PC-3 (cell line): Measurements from ENCODE around the gene TDRD7. TPM values are rescaled to one million over a fixed set of nuclear protein-coding genes. Genes with fewer than 3 reads are reported as not detected.

Source experiments
- ATAC-seq: fragments of 200-7000 bp; cut with Tn5 transposase; 2 replicates; pipeline ENCODE4 v1.9.1; 2020; ENCODE audit warnings: mild to moderate bottlenecking, moderate library complexity
- BruUV-seq: library from RNA; stranded (reverse); fragments of 400-500 nt; replicated peaks from 2 replicates; lab custom pipeline; 2021; lab: Mats Ljungman, UMichigan
- CTCF ChIA-PET: fragments of 300-600 bp; sonication (Branson Sonifier 250); formaldehyde crosslinking; loops from one replicate; lab custom pipeline; 2022; ENCODE audit warnings: antibody characterized with exemption; lab: Charles Lee
- POLR2A ChIA-PET: fragments of 300-600 bp; sonication (Branson Sonifier 250); formaldehyde crosslinking; loops from one replicate; lab custom pipeline; 2022; ENCODE audit warnings: antibody characterized with exemption; ENCODE audit not compliant: unreplicated experiment; lab: Charles Lee
- DNase-seq: peaks from one replicate; pipeline ENCODE4 v3.0.0-alpha.2; 2015
- H2AFZ ChIP-seq: fragments of 300-600 bp; sonication (generic); 2 replicates; pipeline ENCODE4 v1.6.0; 2016; ENCODE audit warnings: antibody characterized with exemption, low read length
- H3F3A ChIP-seq: fragments of 300-600 bp; sonication (generic); one replicate; pipeline ENCODE4 v1.6.0; 2017; ENCODE audit warnings: antibody characterized with exemption, low read length, control low read depth, mild to moderate bottlenecking; ENCODE audit not compliant: unreplicated experiment
- H3K27ac ChIP-seq: fragments of 300-600 bp; sonication (generic); 2 replicates; pipeline ENCODE4 v1.5.1; 2016; ENCODE audit warnings: mild to moderate bottlenecking, low read length
- H3K27me3 ChIP-seq: fragments of 300-600 bp; sonication (generic); 2 replicates; pipeline ENCODE4 v1.6.1; 2016; ENCODE audit warnings: low read length, mixed read lengths
- H3K36me3 ChIP-seq: fragments of 300-600 bp; sonication (generic); 2 replicates; pipeline ENCODE4 v1.6.1; 2016; ENCODE audit warnings: low read depth, mixed run types, low read length, mixed read lengths
- H3K4me1 ChIP-seq: fragments of 300-600 bp; sonication (generic); 2 replicates; pipeline ENCODE4 v1.5.1; 2016; ENCODE audit warnings: low read length; ENCODE audit not compliant: insufficient read depth
- H3K4me2 ChIP-seq: fragments of 300-600 bp; sonication (generic); 2 replicates; pipeline ENCODE4 v1.6.0; 2016; ENCODE audit warnings: low read length
- H3K4me3 ChIP-seq: fragments of 300-600 bp; sonication (generic); 2 replicates; pipeline ENCODE4 v1.5.1; 2016; ENCODE audit warnings: mild to moderate bottlenecking, low read length, mixed read lengths
- H3K79me2 ChIP-seq: fragments of 300-600 bp; sonication (generic); 2 replicates; pipeline ENCODE4 v1.6.1; 2017; ENCODE audit warnings: low read length, mixed read lengths
- H3K9ac ChIP-seq: fragments of 300-600 bp; sonication (generic); 2 replicates; pipeline ENCODE4 v1.6.0; 2016; ENCODE audit warnings: mild to moderate bottlenecking, low read length
- H3K9me2 ChIP-seq: fragments of 300-600 bp; sonication (generic); replicated peaks from 2 replicates; pipeline ENCODE4 v1.6.1; 2016; ENCODE audit warnings: mixed run types, low read length, mixed read lengths
- H3K9me3 ChIP-seq: fragments of 300-600 bp; sonication (generic); 2 replicates; pipeline ENCODE4 v1.6.1; 2016; ENCODE audit warnings: low read length, mixed read lengths
- H4K20me1 ChIP-seq: fragments of 300-600 bp; sonication (generic); 2 replicates; pipeline ENCODE4 v1.6.1; 2016; ENCODE audit warnings: low read length, mixed read lengths
- EZH2 ChIP-seq: fragments of 300-600 bp; sonication (generic); IDR thresholded peaks from one replicate; pipeline ENCODE4 v1.6.1; 2017; ENCODE audit warnings: antibody characterized with exemption, mild to moderate bottlenecking, low read length; ENCODE audit not compliant: unreplicated experiment
- EZH2phosphoT487 ChIP-seq: fragments of 300-600 bp; sonication (generic); IDR thresholded peaks from 2 replicates; pipeline ENCODE4 v1.6.1; 2018; ENCODE audit warnings: mild to moderate bottlenecking, antibody characterized with exemption, low read length, borderline replicate concordance
- intact Hi-C: fragments of 100-400 bp; cut with micrococcal nuclease; formaldehyde crosslinking; loops from 2 replicates; pipeline ENCODE4 v1.9.0; 2023
- total RNA-seq: library from RNA; depleted of rRNA; stranded (reverse); fragments of >200 nt; gene quantifications from 2 replicates; pipeline ENCODE4 v1.2.3, GENCODE V29; 2014
- TF ChIP-seq, protein P1 (sequence below): fragments of 300-600 bp; sonication (generic); conservative IDR thresholded peaks from 2 replicates; pipeline ENCODE4 v1.5.1; 2017; ENCODE audit warnings: antibody characterized with exemption, low read depth, mild to moderate bottlenecking, low read length

The TDRD7 gene
- total RNA-seq, 1 experiment from 2014 or later: 4.2 TPM

DNA sequence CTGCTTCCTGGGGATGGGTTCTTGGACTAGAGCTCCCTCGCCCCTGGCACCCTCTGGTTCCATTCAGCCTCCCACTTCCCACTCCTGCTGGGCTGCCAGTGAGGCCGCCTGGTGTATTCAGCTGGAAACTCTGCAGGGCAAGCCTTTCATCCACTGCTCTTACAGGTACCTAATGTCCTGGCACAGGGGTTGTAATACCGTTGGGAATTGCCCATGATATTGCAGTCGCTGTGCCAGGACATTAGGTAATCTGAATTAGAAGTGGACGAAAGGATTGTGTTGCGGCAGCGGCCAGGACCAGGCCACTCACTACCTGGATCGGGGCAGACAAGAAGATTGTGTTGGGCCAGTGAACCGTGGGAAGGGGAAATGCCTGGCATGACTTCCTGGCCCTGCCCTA is 102.6 kb downstream of the TDRD7 start:
- intact Hi-C loops: no loop called here

DNA sequence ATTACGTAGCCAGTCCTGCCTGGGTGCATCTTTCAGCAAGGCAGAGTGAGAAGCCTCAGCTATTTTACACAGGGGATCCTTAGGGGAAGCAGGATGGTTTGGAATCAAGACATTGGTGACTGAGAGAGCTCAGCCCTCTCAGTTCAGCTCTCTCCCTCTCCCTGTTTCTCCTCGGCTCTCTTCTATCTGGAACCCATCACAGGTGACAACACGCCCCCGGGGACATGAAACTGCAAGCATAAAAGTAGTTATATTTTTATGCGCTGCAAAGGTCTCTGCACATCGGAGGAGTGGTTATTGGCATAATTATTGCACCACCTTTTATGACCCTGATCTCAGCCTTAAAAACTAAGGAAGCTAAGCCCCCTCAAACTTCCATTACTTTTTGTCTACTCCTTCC is 103.8 kb downstream of the TDRD7 start:
- Histone ChIP-seq H2AFZ (no peak overlapping the region), H3K79me2 (no peaks in the 10 kb centered on the region), H3K27ac (no peak overlapping the region), H3K36me3 (no peaks in the 10 kb centered on the region), H3K4me3 (no peak overlapping the region), H3K4me2 (no peak overlapping the region), H3K4me1 (peaks cover 24% of the 10 kb centered on the region), H3K27me3 (no peaks in the 10 kb centered on the region), H3F3A (no peaks in the 10 kb centered on the region), H4K20me1 (no peaks in the 10 kb centered on the region), H3K9ac (no peak overlapping the region), H3K9me2 (no peaks in the 10 kb centered on the region), H3K9me3 (no peaks in the 10 kb centered on the region)
- BruUV-seq: no TSS peak
- ChIA-PET POLR2A (no interaction called here), CTCF (no interaction called here)
- no peak for DNase-seq
- ATAC-seq: no peak
- intact Hi-C loops: no loop called here
- TF ChIP-seq, protein P1, sequence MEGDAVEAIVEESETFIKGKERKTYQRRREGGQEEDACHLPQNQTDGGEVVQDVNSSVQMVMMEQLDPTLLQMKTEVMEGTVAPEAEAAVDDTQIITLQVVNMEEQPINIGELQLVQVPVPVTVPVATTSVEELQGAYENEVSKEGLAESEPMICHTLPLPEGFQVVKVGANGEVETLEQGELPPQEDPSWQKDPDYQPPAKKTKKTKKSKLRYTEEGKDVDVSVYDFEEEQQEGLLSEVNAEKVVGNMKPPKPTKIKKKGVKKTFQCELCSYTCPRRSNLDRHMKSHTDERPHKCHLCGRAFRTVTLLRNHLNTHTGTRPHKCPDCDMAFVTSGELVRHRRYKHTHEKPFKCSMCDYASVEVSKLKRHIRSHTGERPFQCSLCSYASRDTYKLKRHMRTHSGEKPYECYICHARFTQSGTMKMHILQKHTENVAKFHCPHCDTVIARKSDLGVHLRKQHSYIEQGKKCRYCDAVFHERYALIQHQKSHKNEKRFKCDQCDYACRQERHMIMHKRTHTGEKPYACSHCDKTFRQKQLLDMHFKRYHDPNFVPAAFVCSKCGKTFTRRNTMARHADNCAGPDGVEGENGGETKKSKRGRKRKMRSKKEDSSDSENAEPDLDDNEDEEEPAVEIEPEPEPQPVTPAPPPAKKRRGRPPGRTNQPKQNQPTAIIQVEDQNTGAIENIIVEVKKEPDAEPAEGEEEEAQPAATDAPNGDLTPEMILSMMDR: no peak
- TF ChIP-seq EZH2 (no peak), EZH2phosphoT487 (no peak)

More for the DNA sequence above, 102.6 kb downstream of the TDRD7 start:
- ChIA-PET POLR2A (no interaction called here), CTCF (no interaction called here)
- no peaks in the 10 kb centered on the region for H3K79me2 ChIP-seq
- H3K9ac ChIP-seq: no peak overlapping the region
- H2AFZ ChIP-seq: no peak overlapping the region
- no peaks in the 10 kb centered on the region for H3F3A ChIP-seq
- no peaks in the 10 kb centered on the region for H3K9me2 ChIP-seq
- H3K27ac ChIP-seq: no peak overlapping the region
- ATAC-seq (no peak), DNase-seq (no peak)
- H4K20me1 ChIP-seq: no peaks in the 10 kb centered on the region
- H3K36me3 ChIP-seq: no peaks in the 10 kb centered on the region
- H3K27me3 ChIP-seq: no peaks in the 10 kb centered on the region
- H3K4me2 ChIP-seq: no peak overlapping the region
- peaks cover 26% of the 10 kb centered on the region for H3K4me1 ChIP-seq
- H3K4me3 ChIP-seq: no peak overlapping the region
- H3K9me3 ChIP-seq: no peaks in the 10 kb centered on the region
- no TSS peak for BruUV-seq
- TF ChIP-seq EZH2 (no peak), EZH2phosphoT487 (no peak)
- TF ChIP-seq, protein P1: no peak

DNA sequence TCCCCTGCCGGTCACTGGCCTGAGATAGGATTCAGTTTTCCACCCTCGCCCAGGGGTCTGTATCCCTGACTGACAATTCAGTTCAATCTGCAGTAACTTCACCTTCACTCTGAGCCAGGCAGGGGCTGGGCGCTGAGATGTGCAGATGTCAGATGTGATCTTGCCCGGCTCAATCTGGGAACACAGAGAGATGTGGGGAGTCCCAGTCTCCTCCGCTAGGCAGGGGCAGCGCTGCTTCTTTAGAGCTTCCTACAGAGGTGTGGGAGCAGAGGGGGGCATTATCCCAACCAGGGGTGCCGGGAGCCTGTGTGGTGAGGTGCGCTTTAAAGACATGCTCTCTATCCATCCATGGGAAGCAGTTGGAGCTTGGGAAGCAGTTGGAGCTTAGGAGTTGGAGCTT is 104.2 kb downstream of the TDRD7 start:
- no peaks in the 10 kb centered on the region for H3K79me2 ChIP-seq
- no peaks in the 10 kb centered on the region for H3K9me2 ChIP-seq
- DNase-seq (no peak), ATAC-seq (no peak)
- H4K20me1 ChIP-seq: no peaks in the 10 kb centered on the region
- TF ChIP-seq EZH2 (no peak), EZH2phosphoT487 (no peak)
- TF ChIP-seq, protein P1: no peak
- H3K27ac ChIP-seq: no peak overlapping the region
- no peak overlapping the region for H2AFZ ChIP-seq
- no peaks in the 10 kb centered on the region for H3K27me3 ChIP-seq
- H3K9me3 ChIP-seq: no peaks in the 10 kb centered on the region
- no TSS peak for BruUV-seq
- H3K36me3 ChIP-seq: no peaks in the 10 kb centered on the region
- no peak overlapping the region for H3K9ac ChIP-seq
- intact Hi-C loops: no loop called here
- H3K4me2 ChIP-seq: no peak overlapping the region
- no peak overlapping the region for H3K4me3 ChIP-seq
- H3K4me1 ChIP-seq: peaks cover 22% of the 10 kb centered on the region
- ChIA-PET CTCF (no interaction called here), POLR2A (no interaction called here)
- no peaks in the 10 kb centered on the region for H3F3A ChIP-seq
